Caco-2 (cell line): ENCODE results near the gene DYNC1LI1. TPM values are rescaled to one million over a fixed set of nuclear protein-coding genes. Genes with fewer than 3 reads are reported as not detected.

Source experiments
- BruUV-seq: library from RNA; stranded (reverse); fragments of 400-500 nt; replicated peaks from 2 replicates; lab custom pipeline; 2021; lab: Mats Ljungman, UMichigan
- CTCF ChIA-PET: fragments of 300-600 bp; sonication (Branson Sonifier 250); formaldehyde crosslinking; loops from one replicate; lab custom pipeline; 2022; ENCODE audit warnings: antibody characterized with exemption; lab: Charles Lee
- POLR2A ChIA-PET: fragments of 300-600 bp; sonication (Branson Sonifier 250); formaldehyde crosslinking; loops from one replicate; lab custom pipeline; 2022; ENCODE audit warnings: antibody characterized with exemption; lab: Charles Lee
- DNase-seq, 2 experiments: peaks; one replicate each; pipeline versions ENCODE4 v3.0.0 to v3.0.0-alpha.2; 2020 to 2022
- H3K27me3 ChIP-seq: replicated peaks from 2 replicates; pipeline ENCODE4 v1.6.0; 2011; ENCODE audit warnings: low read length; ENCODE audit not compliant: control insufficient read depth, insufficient read depth
- H3K36me3 ChIP-seq: 2 replicates; pipeline ENCODE4 v1.5.1; 2011; ENCODE audit warnings: low read length; ENCODE audit not compliant: control insufficient read depth, insufficient read depth
- H3K4me1 ChIP-seq: fragments of 250-450 bp; sonication (Bioruptor Pico); 2 replicates; pipeline ENCODE4 v1.5.1; 2020; ENCODE audit warnings: mild to moderate bottlenecking
- H3K4me3 ChIP-seq: 2 replicates; pipeline ENCODE4 v1.5.1; 2011; ENCODE audit warnings: low read depth, mild to moderate bottlenecking, control low read depth, low read length
- H3K9me3 ChIP-seq: fragments of 250-450 bp; sonication (Bioruptor Pico); 2 replicates; pipeline ENCODE4 v1.5.1; 2020; ENCODE audit warnings: mild to moderate bottlenecking, moderate library complexity
- H3K27ac Mint-ChIP-seq: one replicate; pipeline ENCODE4 v1.8.0; 2022; ENCODE audit warnings: mixed read lengths; ENCODE audit not compliant: unreplicated experiment
- H3K27me3 Mint-ChIP-seq: one replicate; pipeline ENCODE4 v1.8.0; 2022; ENCODE audit warnings: mixed read lengths; ENCODE audit not compliant: insufficient read depth, unreplicated experiment
- H3K36me3 Mint-ChIP-seq: one replicate; pipeline ENCODE4 v1.8.0; 2022; ENCODE audit warnings: mild to moderate bottlenecking, mixed read lengths; ENCODE audit not compliant: insufficient read depth, unreplicated experiment
- H3K4me1 Mint-ChIP-seq: one replicate; pipeline ENCODE4 v1.8.0; 2022; ENCODE audit warnings: low read depth, mixed read lengths; ENCODE audit not compliant: unreplicated experiment
- H3K4me3 Mint-ChIP-seq: one replicate; pipeline ENCODE4 v1.8.0; 2022; ENCODE audit warnings: mild to moderate bottlenecking, moderate library complexity, mixed read lengths; ENCODE audit not compliant: unreplicated experiment
- H3K9me3 Mint-ChIP-seq: one replicate; pipeline ENCODE4 v1.8.0; 2022; ENCODE audit warnings: mixed read lengths; ENCODE audit not compliant: unreplicated experiment
- intact Hi-C: fragments of 100-400 bp; cut with micrococcal nuclease; formaldehyde crosslinking; loops from one replicate; pipeline ENCODE4 v1.10.0; 2022; ENCODE audit not compliant: unreplicated experiment
- total RNA-seq: library from RNA; stranded (reverse); gene quantifications from 2 replicates; pipeline ENCODE4 v1.2.3, GENCODE V29; 2022
- TF ChIP-seq, protein P1 (sequence below), 2 experiments: fragments of 200-600 bp in 1 of 2; IDR thresholded peaks; 1 replicate in 1 of 2; 2 replicates in 1 of 2; pipeline versions ENCODE4 v1.5.1 to v1.8.0; 2011 to 2022; ENCODE audit warnings: antibody characterized with exemption in 1 of 2, control low read depth in 1 of 2, inconsistent platforms in 1 of 2, low read depth in 1 of 2, low read length in 1 of 2, mild to moderate bottlenecking in 1 of 2, moderate library complexity in 1 of 2; ENCODE audit not compliant: insufficient read depth in 1 of 2, severe bottlenecking in 1 of 2, unreplicated experiment in 1 of 2

Gene DYNC1LI1
- total RNA-seq, 1 experiment from 2014 or later, result 35.4 TPM

DNA sequence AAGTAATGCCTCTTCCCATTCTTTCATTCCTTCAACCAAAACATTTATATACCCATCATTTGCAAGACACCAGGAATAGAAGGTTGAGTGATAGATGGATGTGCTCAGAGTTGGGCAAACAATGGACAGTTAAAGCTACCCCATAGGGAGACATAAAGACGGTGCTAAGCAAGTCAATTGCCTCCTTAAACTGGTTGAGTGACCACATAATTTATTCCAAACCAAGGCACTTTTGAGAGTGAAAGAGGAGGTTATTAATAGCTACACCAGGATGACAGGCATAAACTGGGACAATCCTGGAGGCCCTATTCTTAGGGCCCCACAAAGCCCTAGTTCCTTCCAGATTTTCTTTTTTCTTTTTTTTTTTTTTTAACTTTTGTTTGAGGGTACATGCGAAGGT lies 21.4 kb upstream of the DYNC1LI1 start:
- no peak overlapping the region for H3K4me3 Mint-ChIP-seq

DNA sequence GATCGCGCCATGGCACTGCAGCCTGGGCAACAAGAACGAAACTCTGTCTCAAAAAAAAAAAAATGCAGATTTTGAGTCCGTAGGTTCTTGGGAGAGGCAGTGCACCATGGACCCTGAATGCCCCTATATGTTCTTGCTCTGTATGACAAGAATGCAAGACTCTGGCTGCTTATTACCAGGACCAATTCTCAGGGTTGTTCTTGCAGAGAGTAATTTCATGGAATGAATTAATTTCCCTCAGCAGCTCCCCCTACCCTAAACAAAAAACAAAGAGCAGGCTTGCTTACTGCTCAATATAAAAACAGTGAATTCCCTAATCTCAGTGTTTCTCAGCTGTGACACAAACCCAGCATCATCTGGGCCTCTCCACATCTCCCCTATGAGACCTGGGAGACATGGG lies 20.5 kb upstream of the DYNC1LI1 start:
- BruUV-seq, result no TSS peak
- no peak for DNase-seq
- intact Hi-C loops, result no loop called here
- H3K27me3 Mint-ChIP-seq, result no peaks in the 10 kb centered on the region
- H3K36me3 ChIP-seq, result no peaks in the 10 kb centered on the region
- no peaks in the 10 kb centered on the region for H3K4me1 Mint-ChIP-seq
- POLR2A ChIA-PET, result no interaction called here
- H3K27ac Mint-ChIP-seq, result no peak overlapping the region
- no peaks in the 10 kb centered on the region for H3K4me1 ChIP-seq
- no peak overlapping the region for H3K4me3 Mint-ChIP-seq
- no peaks in the 10 kb centered on the region for H3K27me3 ChIP-seq
- no peaks in the 10 kb centered on the region for H3K36me3 Mint-ChIP-seq
- H3K9me3 ChIP-seq, result no peaks in the 10 kb centered on the region
- no peaks in the 10 kb centered on the region for H3K9me3 Mint-ChIP-seq
- H3K4me3 ChIP-seq, result no peak overlapping the region
- CTCF ChIA-PET, result no interaction called here
- TF ChIP-seq, protein P1, sequence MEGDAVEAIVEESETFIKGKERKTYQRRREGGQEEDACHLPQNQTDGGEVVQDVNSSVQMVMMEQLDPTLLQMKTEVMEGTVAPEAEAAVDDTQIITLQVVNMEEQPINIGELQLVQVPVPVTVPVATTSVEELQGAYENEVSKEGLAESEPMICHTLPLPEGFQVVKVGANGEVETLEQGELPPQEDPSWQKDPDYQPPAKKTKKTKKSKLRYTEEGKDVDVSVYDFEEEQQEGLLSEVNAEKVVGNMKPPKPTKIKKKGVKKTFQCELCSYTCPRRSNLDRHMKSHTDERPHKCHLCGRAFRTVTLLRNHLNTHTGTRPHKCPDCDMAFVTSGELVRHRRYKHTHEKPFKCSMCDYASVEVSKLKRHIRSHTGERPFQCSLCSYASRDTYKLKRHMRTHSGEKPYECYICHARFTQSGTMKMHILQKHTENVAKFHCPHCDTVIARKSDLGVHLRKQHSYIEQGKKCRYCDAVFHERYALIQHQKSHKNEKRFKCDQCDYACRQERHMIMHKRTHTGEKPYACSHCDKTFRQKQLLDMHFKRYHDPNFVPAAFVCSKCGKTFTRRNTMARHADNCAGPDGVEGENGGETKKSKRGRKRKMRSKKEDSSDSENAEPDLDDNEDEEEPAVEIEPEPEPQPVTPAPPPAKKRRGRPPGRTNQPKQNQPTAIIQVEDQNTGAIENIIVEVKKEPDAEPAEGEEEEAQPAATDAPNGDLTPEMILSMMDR (IDR thresholded peaks at IDR 0.05; ENCODE audit: insufficient read depth in 1 of 2, low read depth in 1 of 2, low read length in 1 of 2, severe bottlenecking in 1 of 2, unreplicated experiment in 1 of 2), result no peak

More for the DNA sequence above, 21.4 kb upstream of the DYNC1LI1 start:
- Histone ChIP-seq H3K36me3 (no peaks in the 10 kb centered on the region), H3K4me1 (peaks cover 3% of the 10 kb centered on the region; the same call in 1 of the 2 replicates), H3K27me3 (no peaks in the 10 kb centered on the region), H3K4me3 (no peak overlapping the region), H3K9me3 (no peaks in the 10 kb centered on the region)
- intact Hi-C loops, result no loop called here
- TF ChIP-seq, protein P1 (IDR thresholded peaks at IDR 0.05; ENCODE audit: insufficient read depth in 1 of 2, low read depth in 1 of 2, low read length in 1 of 2, severe bottlenecking in 1 of 2, unreplicated experiment in 1 of 2), result no peak
- Mint-ChIP-seq H3K9me3 (no peaks in the 10 kb centered on the region), H3K4me1 (no peaks in the 10 kb centered on the region), H3K36me3 (no peaks in the 10 kb centered on the region), H3K27ac (no peak overlapping the region), H3K27me3 (no peaks in the 10 kb centered on the region)
- no peak for DNase-seq
- BruUV-seq, result no TSS peak
- ChIA-PET CTCF (no interaction called here), POLR2A (no interaction called here)

DNA sequence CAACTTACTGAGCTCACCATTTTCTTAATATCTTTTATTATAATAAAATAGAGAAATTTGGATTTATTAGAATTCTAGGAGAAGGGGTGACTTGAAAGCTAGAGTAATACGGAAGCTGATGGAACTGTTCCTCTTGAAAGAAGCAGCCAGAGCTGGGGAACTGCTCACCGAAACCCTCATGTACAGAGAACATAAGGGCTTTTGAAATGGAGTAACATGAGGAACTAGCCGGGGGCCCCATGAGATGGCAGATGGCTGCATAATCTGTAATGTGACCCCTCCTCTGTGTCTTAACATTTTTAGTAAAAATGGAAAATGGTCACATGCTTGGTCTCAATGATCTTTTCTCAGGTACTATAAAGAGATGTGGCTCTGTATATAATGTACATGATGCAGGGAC lies 15.7 kb upstream of the DYNC1LI1 start:
- ChIA-PET CTCF (no interaction called here), POLR2A (no interaction called here)
- no peaks in the 10 kb centered on the region for H3K36me3 ChIP-seq
- no peak overlapping the region for H3K27ac Mint-ChIP-seq
- no peaks in the 10 kb centered on the region for H3K9me3 ChIP-seq
- H3K4me3 ChIP-seq, result no peak overlapping the region
- no peaks in the 10 kb centered on the region for H3K4me1 Mint-ChIP-seq
- H3K27me3 ChIP-seq, result no peaks in the 10 kb centered on the region
- BruUV-seq, result no TSS peak
- intact Hi-C loops, result no loop called here
- peaks cover 9% of the 10 kb centered on the region; the same call in 1 of the 2 replicates for H3K4me1 ChIP-seq
- no peaks in the 10 kb centered on the region for H3K27me3 Mint-ChIP-seq
- no peak for DNase-seq
- no peak overlapping the region for H3K4me3 Mint-ChIP-seq
- no peaks in the 10 kb centered on the region for H3K36me3 Mint-ChIP-seq
- TF ChIP-seq, protein P1 (IDR thresholded peaks at IDR 0.05; ENCODE audit: insufficient read depth in 1 of 2, low read depth in 1 of 2, low read length in 1 of 2, severe bottlenecking in 1 of 2, unreplicated experiment in 1 of 2), result no peak
- no peaks in the 10 kb centered on the region for H3K9me3 Mint-ChIP-seq
